Mesangial cell (primary cell): ENCODE results near the gene SLC35G6. TPM values are rescaled to one million over a fixed set of nuclear protein-coding genes. Genes with fewer than 3 reads are reported as not detected.

Source experiments
- total RNA-seq: library from RNA; depleted of rRNA; stranded (reverse); fragments of >200 nt; gene quantifications from 2 replicates; pipeline ENCODE4 v1.2.3, GENCODE V29; 2015

SLC35G6 gene
- not detected in 2 replicates for total RNA-seq

GRCh38 chr17:7481275-7481674 is at the start of gene SLC35G6:
Gene SLC35G6, plus strand, starts transcription at chr17:7481446. Its CDS starts 71 bp downstream, at chr17:7481517.

GRCh38 chr17:7439462-7440112 is 41.7 kb upstream of the SLC35G6 start, which contains the start of gene FGF11:
Gene FGF11, plus strand, starts transcription at chr17:7439512. Its CDS starts 109 bp downstream, at chr17:7439621.

GRCh38 chr17:7444682-7445618 is 36.3 kb upstream of the SLC35G6 start, which contains the start of gene CHRNB1:
Gene CHRNB1, plus strand, starts transcription at chr17:7445061. Its CDS starts 67 bp downstream, at chr17:7445128.

GRCh38 chr17:7479213-7480088 is 1.8 kb upstream of the SLC35G6 start, which contains the start of gene ZBTB4:
Gene ZBTB4, minus strand, starts transcription at chr17:7479631. Its CDS starts 12,830 bp downstream, at chr17:7466801.

GRCh38 chr17:7484067-7484918 is 3.0 kb downstream of the SLC35G6 start, which contains the start of gene POLR2A:
Gene POLR2A, plus strand, starts transcription at chr17:7484366.

Other genes starting within 250 kb of the SLC35G6 start
- gene DVL2, start 246.9 kb upstream of the SLC35G6 start, total RNA-seq = 51.0 and 69.3 TPM in 2 replicates
- gene PHF23, start 242.0 kb upstream of the SLC35G6 start, total RNA-seq = 27.4 and 45.8 TPM in 2 replicates
- gene GABARAP, start 239.0 kb upstream of the SLC35G6 start, total RNA-seq = 262 and 715 TPM in 2 replicates
- 78.1 and 103 TPM in 2 replicates for gene CTDNEP1, start 229.7 kb upstream of the SLC35G6 start, total RNA-seq
- gene ELP5, start 229.2 kb upstream of the SLC35G6 start, total RNA-seq = 37.9 and 42.0 TPM in 2 replicates
- gene CLDN7, start 219.0 kb upstream of the SLC35G6 start, total RNA-seq = 12.4 and 33.1 TPM in 2 replicates
- gene SLC2A4, start 199.7 kb upstream of the SLC35G6 start, total RNA-seq = under 0.01 and 0.76 TPM in 2 replicates
- gene YBX2, start 186.8 kb upstream of the SLC35G6 start, total RNA-seq = 0.16 and 0.63 TPM in 2 replicates
- gene EIF5A, start 173.8 kb upstream of the SLC35G6 start, total RNA-seq = 263 and 774 TPM in 2 replicates
- gene GPS2, start 166.1 kb upstream of the SLC35G6 start, total RNA-seq = 42.2 and 68.3 TPM in 2 replicates
- 13.1 and 14.7 TPM in 2 replicates for gene NEURL4, start 152.1 kb upstream of the SLC35G6 start, total RNA-seq
- 0.38 and 0.65 TPM in 2 replicates for gene ACAP1, start 144.9 kb upstream of the SLC35G6 start, total RNA-seq
- gene KCTD11, start 129.3 kb upstream of the SLC35G6 start, total RNA-seq = 13.5 and 19.6 TPM in 2 replicates
- gene TMEM95, start 126.3 kb upstream of the SLC35G6 start, total RNA-seq = not detected in 2 replicates
- 2.6 and 4.6 TPM in 2 replicates for gene TNK1, start 100.4 kb upstream of the SLC35G6 start, total RNA-seq
- 69.7 and 127 TPM in 2 replicates for gene PLSCR3, start 86.9 kb upstream of the SLC35G6 start, total RNA-seq
- gene TMEM256, start 77.3 kb upstream of the SLC35G6 start, total RNA-seq = 250 and 289 TPM in 2 replicates
- gene NLGN2, start 73.6 kb upstream of the SLC35G6 start, total RNA-seq = 9.3 and 24.3 TPM in 2 replicates
- not detected in 2 replicates for gene SPEM1, start 61.1 kb upstream of the SLC35G6 start, total RNA-seq
- gene SPEM2, start 55.8 kb upstream of the SLC35G6 start, total RNA-seq = not detected in 2 replicates
- gene SPEM3, start 52.6 kb upstream of the SLC35G6 start, total RNA-seq = not detected in 2 replicates
- 12.9 and 19.5 TPM in 2 replicates for gene TMEM102, start 46.0 kb upstream of the SLC35G6 start, total RNA-seq
- gene FGF11, start 41.9 kb upstream of the SLC35G6 start, total RNA-seq = 0.49 and 2.2 TPM in 2 replicates
- gene CHRNB1, start 36.4 kb upstream of the SLC35G6 start, total RNA-seq = 6.4 and 17.1 TPM in 2 replicates
- 17.9 and 31.6 TPM in 2 replicates for gene ZBTB4, start 1.8 kb upstream of the SLC35G6 start, total RNA-seq
- gene POLR2A, start 2.9 kb downstream of the SLC35G6 start, total RNA-seq = 74.3 and 158 TPM in 2 replicates
- 13.5 and 25.2 TPM in 2 replicates for gene TNFSF12, start 67.6 kb downstream of the SLC35G6 start, total RNA-seq
- gene TNFSF13, start 77.3 kb downstream of the SLC35G6 start, total RNA-seq = 0.81 and 4.7 TPM in 2 replicates
- 61.2 and 89.3 TPM in 2 replicates for gene SENP3, start 80.5 kb downstream of the SLC35G6 start, total RNA-seq
- gene CD68, start 98.2 kb downstream of the SLC35G6 start, total RNA-seq = 12.1 and 20.0 TPM in 2 replicates
- 113 and 243 TPM in 2 replicates for gene MPDU1, start 102.4 kb downstream of the SLC35G6 start, total RNA-seq
- gene SOX15, start 108.6 kb downstream of the SLC35G6 start, total RNA-seq = 0.98 and 4.3 TPM in 2 replicates
- 41.2 and 42.3 TPM in 2 replicates for gene FXR2, start 133.5 kb downstream of the SLC35G6 start, total RNA-seq
- gene SAT2, start 146.4 kb downstream of the SLC35G6 start, total RNA-seq = 28.4 and 40.6 TPM in 2 replicates
- 0.89 TPM in 1 of 2 replicates, not detected in the other for gene SHBG, start 148.7 kb downstream of the SLC35G6 start, total RNA-seq
- 0.13 TPM in 1 of 2 replicates, not detected in the other for gene ATP1B2, start 169.5 kb downstream of the SLC35G6 start, total RNA-seq
- gene TP53, start 206.0 kb downstream of the SLC35G6 start, total RNA-seq = 66.6 and 70.0 TPM in 2 replicates
- 11.2 and 36.3 TPM in 2 replicates for gene WRAP53, start 207.0 kb downstream of the SLC35G6 start, total RNA-seq
- gene EFNB3, start 223.8 kb downstream of the SLC35G6 start, total RNA-seq = 0.81 and 3.8 TPM in 2 replicates
- gene DNAH2, start 236.3 kb downstream of the SLC35G6 start, total RNA-seq = under 0.01 and 0.16 TPM in 2 replicates